Activated CD4-positive, CD25-positive, alpha-beta regulatory T cell treated with anti-CD3 and anti-CD28 coated beads, Interleukin-2, amount 50 U/mL, for 72 hours (primary cell): ENCODE results near the gene SPPL2C.

Experiments
- DNase-seq: peaks from one replicate; pipeline ENCODE4 v3.0.0; 2021

Gene SPPL2C

GRCh38 chr17:45886852-45887251 is 42.2 kb downstream of the SPPL2C start:
- DNase-seq: no peak

GRCh38 chr17:45888392-45888791 is 43.7 kb downstream of the SPPL2C start:
- DNase-seq: no peak

- DNase-seq: no peak
Observed at GRCh38 chr17:45889579-45889978, 44.9 kb downstream of the SPPL2C start.

GRCh38 chr17:45893725-45894021 is 49.0 kb downstream of the SPPL2C start:
- DNase-seq: no peak

GRCh38 chr17:45894022-45894784 is 49.5 kb downstream of the SPPL2C start, which contains the start of gene MAPT:
Gene MAPT (plus strand): TSS chr17:45894554. CDS start chr17:45962338, 67,784 bp downstream.
- peak; percentile 88 for DNase-seq

GRCh38 chr17:45895304-45895968 is 50.8 kb downstream of the SPPL2C start:
- no peak for DNase-seq

- DNase-seq: no peak
Observed at GRCh38 chr17:45895969-45896785, 51.5 kb downstream of the SPPL2C start.
